SH-SY5Y (cell line): ENCODE measurements around the gene MRPL23.

Source experiments
- GATA2 ChIP-seq: IDR thresholded peaks from 2 replicates; pipeline ENCODE4 v1.6.1; 2011; ENCODE audit warnings: mild to moderate bottlenecking, low read depth, low read length
- GATA3 ChIP-seq: IDR thresholded peaks from 2 replicates; pipeline ENCODE4 v1.6.1; 2011; ENCODE audit warnings: low read depth, mild to moderate bottlenecking, low read length, moderate library complexity

DNA sequence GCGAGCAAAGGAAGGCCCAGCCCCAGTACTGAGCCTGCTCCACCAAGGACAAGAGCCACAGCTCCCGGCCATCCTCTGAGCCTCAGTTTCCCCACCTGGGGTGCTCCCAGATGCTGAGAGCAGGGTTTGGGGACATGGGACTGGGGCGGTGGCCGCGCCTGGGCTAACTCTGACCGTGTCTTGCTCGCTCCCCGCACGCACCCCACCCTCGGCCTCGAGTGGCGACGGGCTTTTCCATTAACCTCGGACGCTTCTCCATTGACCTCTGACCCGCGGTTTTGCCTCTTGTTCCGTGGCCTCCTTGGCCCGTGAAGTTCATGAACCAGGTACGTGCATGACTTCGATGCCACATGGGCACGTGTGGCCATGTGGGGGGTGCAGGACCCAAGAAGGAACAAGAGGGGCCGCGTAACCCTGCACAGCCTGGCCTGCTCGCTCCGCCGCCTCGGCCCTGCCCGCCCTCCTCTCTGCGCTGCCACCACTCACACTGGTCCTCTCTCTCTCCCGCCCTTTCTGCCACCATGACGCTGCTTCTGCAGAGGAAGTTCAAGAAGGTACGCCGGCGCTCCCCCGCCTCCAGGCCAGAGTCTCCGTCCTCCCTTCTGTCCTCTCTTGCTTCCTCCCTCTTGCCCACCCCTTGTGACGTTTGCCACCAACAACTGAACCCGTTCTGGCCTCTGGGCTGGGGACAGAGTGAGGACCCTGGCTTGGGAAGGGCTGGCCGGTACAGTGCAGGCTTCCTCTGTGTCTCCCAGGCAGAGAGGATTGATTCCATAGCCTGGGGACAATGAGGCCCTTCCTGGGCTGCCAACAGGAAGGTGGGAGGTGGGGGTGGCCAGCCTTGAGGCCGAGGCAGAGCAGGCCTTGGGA, 20.7 kb upstream of the MRPL23 start:
- TF ChIP-seq GATA2, result no peak
- TF ChIP-seq GATA3, result no peak
